Neural cell (in vitro differentiated cells): ENCODE results near the gene GLS. TPM values are rescaled to one million over a fixed set of nuclear protein-coding genes. Genes with fewer than 3 reads are reported as not detected.

Experiments used
- H2AFZ ChIP-seq: fragments of 200-600, 300-800 bp; sonication (generic), shearing (Covaris generic); 2 replicates; pipeline ENCODE4 v1.6.0; 2014; ENCODE audit warnings: low read depth, mild to moderate bottlenecking, antibody characterized with exemption, low read length, moderate library complexity
- H3F3A ChIP-seq: fragments of 200-600 bp; shearing (Covaris generic); 2 replicates; pipeline ENCODE4 v1.6.1; 2016; ENCODE audit warnings: mild to moderate bottlenecking, moderate library complexity, mixed read lengths, antibody characterized with exemption, low read length; ENCODE audit not compliant: insufficient read depth, poor library complexity, severe bottlenecking
- H3K27ac ChIP-seq: fragments of 200-600, 300-800 bp; sonication (generic), shearing (Covaris generic); 2 replicates; pipeline ENCODE4 v1.5.1; 2014; ENCODE audit warnings: mild to moderate bottlenecking, low read length, moderate library complexity
- H3K27me3 ChIP-seq: fragments of 300-800, 200-600 bp; sonication (generic), shearing (Covaris generic); 2 replicates; pipeline ENCODE4 v1.6.0; 2014; ENCODE audit warnings: mild to moderate bottlenecking, low read depth, low read length, moderate library complexity; ENCODE audit not compliant: insufficient read depth
- H3K36me3 ChIP-seq: fragments of 300-800, 200-600 bp; sonication (generic), shearing (Covaris generic); 2 replicates; pipeline ENCODE4 v1.5.1; 2014; ENCODE audit warnings: mild to moderate bottlenecking, antibody characterized with exemption, low read length, moderate library complexity; ENCODE audit not compliant: insufficient read depth
- H3K4me2 ChIP-seq: fragments of 300-800, 200-600 bp; sonication (generic), shearing (Covaris generic); 2 replicates; pipeline ENCODE4 v1.6.0; 2014; ENCODE audit warnings: mild to moderate bottlenecking, low read length
- H3K4me3 ChIP-seq: fragments of 300-800, 200-600 bp; sonication (generic), shearing (Covaris generic); 2 replicates; pipeline ENCODE4 v1.5.1; 2014; ENCODE audit warnings: mild to moderate bottlenecking, low read length, moderate library complexity
- H3K79me2 ChIP-seq: fragments of 200-600 bp; shearing (Covaris generic); replicated peaks from 2 replicates; pipeline ENCODE4 v1.6.0; 2014; ENCODE audit warnings: mild to moderate bottlenecking, low read length, moderate library complexity; ENCODE audit not compliant: insufficient read depth
- H3K9ac ChIP-seq: fragments of 300-800, 200-600 bp; sonication (generic), shearing (Covaris generic); 2 replicates; pipeline ENCODE4 v1.6.1; 2016; ENCODE audit warnings: mild to moderate bottlenecking, low read length, mixed read lengths
- H3K9me2 ChIP-seq: fragments of 200-600 bp; shearing (Covaris generic); 2 replicates; pipeline ENCODE4 v1.6.1; 2016; ENCODE audit warnings: mild to moderate bottlenecking, low read length, mixed read lengths; ENCODE audit not compliant: insufficient read depth
- H3K9me3 ChIP-seq: fragments of 200-600, 300-800 bp; sonication (generic), shearing (Covaris generic); 2 replicates; pipeline ENCODE4 v1.6.1; 2016; ENCODE audit warnings: mild to moderate bottlenecking, mixed run types, low read length, moderate library complexity, mixed read lengths
- H4K20me1 ChIP-seq: fragments of 200-600 bp; shearing (Covaris generic); 2 replicates; pipeline ENCODE4 v1.6.1; 2016; ENCODE audit warnings: mild to moderate bottlenecking, mixed run types; ENCODE audit not compliant: insufficient read depth
- CTCF ChIP-seq: fragments of 450-650 bp; IDR thresholded peaks from 2 replicates; pipeline ENCODE4 v1.5.1; 2014; ENCODE audit warnings: antibody characterized with exemption, mild to moderate bottlenecking, moderate library complexity; ENCODE audit not compliant: poor library complexity, severe bottlenecking
- EP300 ChIP-seq: fragments of 450-650 bp; conservative IDR thresholded peaks from 2 replicates; pipeline ENCODE4 v1.6.1; 2014; ENCODE audit warnings: antibody characterized with exemption, mild to moderate bottlenecking, moderate library complexity; ENCODE audit not compliant: poor library complexity, severe bottlenecking
- EZH2 ChIP-seq: fragments of 200-600, 300-800 bp; shearing (Covaris generic), sonication (generic); IDR thresholded peaks from 2 replicates; pipeline ENCODE4 v1.6.1; 2014; ENCODE audit warnings: antibody characterized with exemption, low read length, borderline replicate concordance, mild to moderate bottlenecking; ENCODE audit not compliant: insufficient read depth, poor library complexity, severe bottlenecking
- MXI1 ChIP-seq: fragments of 450-650 bp; conservative IDR thresholded peaks from 2 replicates; pipeline ENCODE4 v1.6.1; 2014; ENCODE audit warnings: antibody characterized with exemption, mild to moderate bottlenecking; ENCODE audit not compliant: poor library complexity, severe bottlenecking
- POLR2AphosphoS5 ChIP-seq: IDR thresholded peaks from 2 replicates; pipeline ENCODE4 v1.6.1; 2012
- RAD21 ChIP-seq: fragments of 450-650 bp; conservative IDR thresholded peaks from 2 replicates; pipeline ENCODE4 v1.6.1; 2014; ENCODE audit warnings: antibody characterized with exemption, mild to moderate bottlenecking, moderate library complexity
- REST ChIP-seq: IDR thresholded peaks from 2 replicates; pipeline ENCODE4 v1.6.1; 2012; ENCODE audit warnings: borderline replicate concordance
- SMC3 ChIP-seq: fragments of 450-650 bp; conservative IDR thresholded peaks from 2 replicates; pipeline ENCODE4 v1.6.1; 2014; ENCODE audit warnings: antibody characterized with exemption, mild to moderate bottlenecking, moderate library complexity; ENCODE audit not compliant: poor library complexity
- TAF1 ChIP-seq: IDR thresholded peaks from 2 replicates; pipeline ENCODE4 v1.6.1; 2012; ENCODE audit warnings: low read depth
- polyA plus RNA-seq: library from polyadenylated mRNA; depleted of rRNA; stranded (reverse); fragments of >200 nt; gene quantifications from 2 replicates; pipeline ENCODE4 v1.2.3, GENCODE V29; 2014

The GLS gene
- polyA plus RNA-seq, 1 donor from 2014 or later, result 90.2 TPM

- Histone ChIP-seq H3K27ac (no peak overlapping the region), H3K36me3 (no peaks in the 10 kb centered on the region), H3K27me3 (no peaks in the 10 kb centered on the region), H3K4me3 (no peak overlapping the region), H3F3A (no peaks in the 10 kb centered on the region), H3K79me2 (no peaks in the 10 kb centered on the region), H3K9me3 (no peaks in the 10 kb centered on the region), H4K20me1 (no peaks in the 10 kb centered on the region), H2AFZ (no peak overlapping the region), H3K9me2 (no peaks in the 10 kb centered on the region), H3K4me2 (no peak overlapping the region), H3K9ac (no peak overlapping the region)
- TF ChIP-seq REST (no peak), POLR2AphosphoS5 (no peak), EP300 (no peak), EZH2 (no peak), SMC3 (no peak), CTCF (no peak), RAD21 (no peak), MXI1 (no peak), TAF1 (no peak)
Measured at GRCh38 chr2:190853531-190854383, 26.9 kb upstream of the GLS start.

GRCh38 chr2:190854726-190855125 lies 25.9 kb upstream of the GLS start:
- Histone ChIP-seq H3K9me2 (no peaks in the 10 kb centered on the region), H3K79me2 (no peaks in the 10 kb centered on the region), H3F3A (no peaks in the 10 kb centered on the region), H3K9ac (no peak overlapping the region), H3K4me3 (no peak overlapping the region), H4K20me1 (no peaks in the 10 kb centered on the region), H3K27me3 (no peaks in the 10 kb centered on the region), H2AFZ (no peak overlapping the region), H3K4me2 (no peak overlapping the region), H3K36me3 (no peaks in the 10 kb centered on the region), H3K9me3 (no peaks in the 10 kb centered on the region), H3K27ac (no peak overlapping the region)
- TF ChIP-seq EZH2 (no peak), SMC3 (no peak), TAF1 (no peak), EP300 (no peak), RAD21 (no peak), POLR2AphosphoS5 (no peak), REST (no peak), CTCF (no peak), MXI1 (no peak)
